NOMO-1 treated with dmso at 0.1 percent for 144 hours (cell line): ENCODE measurements around the gene RPTOR.

ENCODE experiments used
- DNase-seq: peaks from one replicate; lab custom pipeline; 2025; ENCODE audit not compliant: unreplicated experiment; lab: John Stamatoyannopoulos, UW

The RPTOR gene

GRCh38 chr17:80899402-80900268, 355.0 kb downstream of the RPTOR start:
- peak; percentile 3 for DNase-seq

GRCh38 chr17:80901319-80901718, 356.7 kb downstream of the RPTOR start:
- DNase-seq, result no peak

DNA sequence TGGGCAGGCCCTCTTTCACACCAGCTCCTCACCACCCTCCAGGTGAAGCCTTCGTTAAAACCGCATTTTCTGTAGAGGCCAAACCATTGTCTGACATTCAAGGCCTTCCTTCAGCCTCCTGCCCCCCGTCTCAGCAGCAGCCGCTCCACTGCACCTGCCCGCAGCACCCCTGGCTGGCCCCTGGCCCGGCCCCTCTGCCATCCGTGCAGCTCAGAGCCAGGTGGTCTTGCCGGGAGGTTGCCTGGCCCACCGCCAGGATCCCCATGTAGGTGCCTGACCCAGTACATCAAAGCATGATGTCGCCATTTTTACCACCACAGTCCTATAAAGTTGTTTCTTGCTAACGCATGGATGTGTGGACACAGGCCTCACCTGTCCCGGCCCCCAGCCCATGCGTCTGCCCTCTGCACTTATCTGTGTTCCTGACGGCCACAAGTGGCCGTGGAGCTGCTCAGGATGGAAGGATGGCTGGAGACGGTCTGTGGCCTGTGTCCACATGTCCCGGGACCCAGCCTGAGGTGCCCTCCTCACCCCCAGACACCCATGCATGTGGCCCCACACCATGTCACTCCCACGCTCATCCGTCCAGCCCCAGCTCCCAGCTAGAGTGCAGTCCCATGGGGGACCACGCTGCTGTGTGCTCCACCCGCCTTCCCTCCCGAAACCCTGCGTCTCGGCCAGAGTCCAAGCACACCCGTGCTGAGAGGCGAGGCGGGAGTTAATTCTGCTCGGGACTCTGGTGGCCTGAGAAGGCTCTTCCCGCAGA, 357.7 kb downstream of the RPTOR start:
- no peak for DNase-seq

- no peak for DNase-seq
These were observed 358.4 kb downstream of the RPTOR start for GRCh38 chr17:80902963-80903611.

- no peak for DNase-seq
These were observed 359.6 kb downstream of the RPTOR start for GRCh38 chr17:80904036-80904753.

DNA sequence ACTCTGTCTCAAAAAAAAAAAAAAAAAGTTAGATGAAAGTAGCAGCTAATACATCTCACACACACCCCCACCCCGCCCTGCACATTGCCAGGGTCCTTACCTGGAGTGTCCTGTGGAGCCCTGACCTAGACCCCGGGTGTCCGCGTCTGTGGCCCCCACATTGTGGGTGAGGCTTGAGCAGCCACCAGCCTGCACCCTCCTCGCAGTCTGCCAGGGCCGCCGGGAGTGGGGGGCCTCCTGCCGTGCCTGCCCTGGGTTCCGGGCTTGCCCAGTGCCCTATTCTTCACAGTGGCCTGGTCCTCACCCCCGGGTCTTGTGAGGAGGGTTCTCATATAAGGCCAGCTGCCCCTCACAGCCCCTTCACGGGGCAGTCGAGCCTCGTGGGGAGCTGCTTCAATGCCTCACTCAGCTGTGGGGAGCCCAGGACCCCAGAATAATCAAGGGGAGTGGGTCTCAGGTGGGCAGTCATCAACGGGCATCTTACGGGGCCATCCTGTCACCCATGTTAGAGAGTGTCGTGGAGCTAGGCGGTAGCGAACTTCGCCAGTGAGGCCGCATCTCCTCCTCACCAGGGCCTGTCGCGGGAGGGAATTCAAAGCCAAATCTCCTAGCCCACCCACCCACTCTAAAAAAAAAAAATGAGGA, 361.1 kb downstream of the RPTOR start:
- no peak for DNase-seq

DNA sequence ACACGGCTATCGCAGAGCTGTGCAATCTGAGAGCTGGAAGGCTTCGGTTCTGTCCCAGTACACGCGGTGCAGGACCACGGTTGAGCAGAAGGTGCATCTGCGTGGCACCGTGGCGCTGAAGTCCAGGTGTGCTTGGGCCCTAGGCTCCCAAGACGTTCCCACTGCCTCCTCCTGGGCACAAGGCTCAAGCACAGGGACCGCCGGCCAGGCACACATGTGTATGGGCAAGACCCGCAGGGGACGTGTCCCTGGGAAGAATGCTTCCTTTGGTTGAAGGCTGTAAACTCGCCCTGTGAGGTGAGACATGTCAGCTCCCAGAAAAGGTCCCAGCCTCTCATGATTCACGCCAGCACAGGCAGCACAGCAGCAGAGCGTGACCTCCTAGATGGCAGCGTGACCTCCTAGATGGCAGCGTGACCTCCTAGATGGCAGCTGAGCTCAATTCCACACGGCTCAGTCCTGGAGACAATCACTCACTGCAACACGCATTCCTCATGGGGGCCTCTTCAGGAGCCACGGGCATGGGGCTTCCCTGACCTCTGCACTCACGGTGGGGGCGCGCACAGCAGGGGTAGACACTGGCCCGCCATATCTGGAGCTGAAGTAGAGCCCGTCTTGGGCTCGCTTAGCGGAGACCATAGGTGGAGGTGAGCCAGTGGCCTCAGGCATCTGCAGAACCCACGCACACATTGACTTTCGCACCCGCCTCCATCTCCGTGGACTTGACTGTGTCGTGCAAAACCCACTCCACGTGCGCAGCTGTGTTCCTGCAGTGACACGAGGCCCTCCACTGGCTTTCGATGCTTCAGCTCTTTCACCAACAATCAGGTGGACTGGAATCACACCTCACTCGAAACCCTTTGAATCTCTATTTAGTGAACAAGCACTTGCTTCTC, 362.0 kb downstream of the RPTOR start:
- DNase-seq, result no peak

DNA sequence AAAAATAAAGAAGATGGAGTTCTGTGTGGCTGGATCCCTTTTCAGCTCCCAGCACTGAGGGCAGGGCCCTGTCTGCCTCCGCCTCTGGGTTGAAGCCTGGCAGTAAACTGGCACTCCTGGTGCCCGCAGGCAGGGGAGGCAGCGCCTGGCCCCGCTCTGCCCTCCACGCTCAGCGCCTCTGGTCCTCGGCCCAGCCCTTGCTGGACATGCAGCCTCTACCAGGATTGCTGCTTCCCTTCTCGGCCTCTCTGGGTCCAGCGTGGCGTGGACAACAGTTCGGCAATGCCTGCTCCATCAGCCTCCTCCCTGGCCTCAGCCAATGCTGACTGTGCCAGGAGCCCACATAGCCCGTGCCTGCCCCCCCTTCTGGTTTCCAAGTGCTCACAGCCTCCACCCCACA, 362.6 kb downstream of the RPTOR start:
- DNase-seq, result no peak

- DNase-seq, result no peak
These were observed 363.6 kb downstream of the RPTOR start for GRCh38 chr17:80908211-80908610.

DNA sequence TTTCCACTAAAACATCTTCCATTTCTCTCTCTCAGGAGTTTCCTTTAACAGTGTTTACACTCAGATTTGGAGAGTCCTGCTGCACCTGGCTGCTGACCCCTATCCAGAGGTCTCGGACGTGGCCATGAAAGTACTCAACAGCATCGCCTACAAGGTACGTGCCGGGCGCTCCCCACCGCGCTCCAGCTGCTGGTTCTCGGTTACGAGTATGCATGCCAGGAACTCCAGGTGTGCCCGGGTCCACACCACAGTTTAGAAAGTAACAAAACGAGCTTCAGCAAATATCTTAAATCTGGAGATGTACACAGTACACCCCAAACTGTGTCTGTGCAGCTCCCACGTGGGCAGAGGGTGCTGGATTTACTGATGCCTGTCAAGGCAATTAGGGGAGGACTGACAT, 364.1 kb downstream of the RPTOR start:
- DNase-seq, result no peak

DNA sequence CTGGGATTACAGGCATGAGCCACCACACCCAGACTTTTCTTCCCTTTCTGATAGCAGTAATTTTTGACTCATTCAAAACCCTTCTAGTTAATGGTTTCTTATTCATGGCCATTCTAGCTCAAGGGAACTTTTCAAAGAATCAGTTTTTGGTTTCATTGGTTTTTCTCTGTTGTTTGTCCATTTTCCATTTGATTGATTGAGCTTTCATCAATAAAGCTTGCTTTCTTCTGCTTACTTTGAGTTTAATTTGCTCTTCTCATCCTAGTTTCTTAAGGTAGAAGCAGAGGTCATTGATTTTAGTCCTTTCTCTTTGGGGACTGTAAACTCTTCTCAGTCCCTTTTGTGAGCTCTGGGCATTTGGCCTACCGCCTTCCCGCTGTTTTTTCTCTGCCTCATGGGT, 365.0 kb downstream of the RPTOR start:
- no peak for DNase-seq

DNA sequence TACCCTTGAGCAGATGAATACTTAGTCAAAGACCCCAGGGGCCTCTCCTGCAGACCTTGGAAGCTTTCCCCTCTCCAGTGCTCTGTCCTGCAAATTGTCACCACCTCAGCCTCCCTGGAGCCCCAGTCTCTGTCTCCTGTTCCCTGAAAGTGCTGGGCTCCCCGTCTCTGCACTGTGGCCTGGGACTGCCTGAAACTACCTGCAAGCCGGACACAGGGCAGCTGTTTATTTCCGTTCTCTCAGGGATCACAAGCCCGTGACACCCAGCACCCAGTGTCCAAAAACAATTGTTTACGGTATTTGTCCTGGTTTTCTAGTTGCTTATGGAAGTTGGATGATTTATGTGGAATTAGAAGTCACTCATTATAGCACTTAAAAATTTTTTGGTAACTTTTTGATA, 365.4 kb downstream of the RPTOR start:
- DNase-seq, result no peak

DNA sequence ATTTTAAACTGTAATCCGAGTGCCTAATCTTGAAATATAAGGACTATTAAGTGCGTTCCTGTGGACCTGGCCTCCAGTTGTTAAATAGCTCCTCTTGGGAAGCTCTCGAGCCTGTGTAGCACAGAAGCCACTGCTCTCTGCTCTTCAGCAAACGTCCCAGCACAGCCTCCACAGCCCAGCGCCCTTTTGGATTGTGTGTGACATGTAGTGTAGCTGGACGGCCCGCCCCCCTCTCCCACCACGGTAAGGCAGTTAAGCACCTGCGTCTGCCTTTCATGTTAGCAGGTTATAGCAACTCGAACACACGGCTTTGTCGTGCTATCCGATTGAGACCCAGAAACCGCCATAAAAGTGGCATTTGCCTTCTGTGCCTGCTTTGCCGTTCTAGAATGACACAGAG, 367.8 kb downstream of the RPTOR start:
- no peak for DNase-seq

DNA sequence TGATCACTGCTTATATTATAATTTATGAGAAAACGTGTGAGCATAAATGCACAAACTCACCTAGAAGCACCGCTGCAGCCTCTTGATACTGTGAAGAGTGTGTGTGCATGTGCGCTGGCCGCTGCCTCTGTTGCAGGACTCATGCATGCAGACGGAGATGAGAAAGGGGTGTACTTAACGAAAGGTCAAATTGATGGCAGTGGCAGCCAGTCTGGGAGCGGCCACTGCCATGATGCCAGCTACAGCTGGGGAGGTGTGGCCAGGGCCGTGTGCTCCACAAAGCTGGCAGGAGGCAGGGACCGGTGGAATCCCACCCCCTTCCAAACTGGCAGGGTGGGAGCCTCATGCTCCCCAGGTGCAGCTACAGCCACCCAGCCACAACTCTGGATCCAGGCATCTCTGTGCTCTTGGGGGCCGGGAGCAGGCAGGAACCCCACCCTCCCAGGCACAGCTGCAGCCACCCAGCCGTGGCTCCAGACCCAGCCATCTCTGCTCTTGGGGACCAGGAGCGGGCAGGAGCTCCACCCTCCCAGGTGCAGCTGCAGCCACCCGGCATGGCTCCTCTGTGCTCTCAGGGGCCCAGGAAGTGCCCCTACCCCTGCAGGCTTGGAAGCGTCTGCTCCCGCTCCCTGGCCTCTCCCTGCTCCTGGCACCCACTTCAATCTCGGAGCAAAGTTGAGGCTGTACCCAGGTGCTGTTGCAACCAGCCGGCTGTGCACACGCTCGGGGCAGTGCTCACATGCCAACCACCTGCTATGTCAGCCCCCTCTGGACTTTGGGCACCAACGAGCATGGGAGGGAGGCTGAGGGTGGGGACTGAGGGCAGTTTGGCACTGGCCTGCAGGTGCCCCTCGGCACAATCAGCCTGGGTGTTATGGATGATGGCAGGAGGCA, 369.5 kb downstream of the RPTOR start:
- DNase-seq, result no peak

DNA sequence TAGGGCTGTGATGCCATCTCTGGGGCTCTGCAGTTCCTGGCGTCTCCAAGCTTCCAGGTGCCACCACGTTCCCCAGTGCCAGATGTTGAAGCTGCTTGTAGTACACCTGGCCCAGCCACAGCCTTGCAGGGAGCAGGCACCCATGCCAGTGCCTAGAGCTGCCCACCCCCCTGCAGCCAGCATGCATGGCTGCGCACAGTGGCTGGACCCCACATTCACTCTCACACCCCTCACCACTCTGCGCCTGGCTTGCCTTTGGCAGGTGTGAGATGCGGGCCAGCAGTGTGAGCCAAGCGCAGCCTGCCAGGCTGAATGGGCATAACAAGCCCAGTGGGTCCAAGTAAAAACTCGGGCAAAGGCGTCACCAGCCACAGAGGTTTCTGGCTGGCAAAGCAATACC, 371.6 kb downstream of the RPTOR start:
- DNase-seq, result no peak

- DNase-seq, result no peak
These were observed 373.3 kb downstream of the RPTOR start for GRCh38 chr17:80917716-80918560.

- no peak for DNase-seq
These were observed 374.1 kb downstream of the RPTOR start for GRCh38 chr17:80918731-80919130.
